IPS-15b (cell line): ENCODE data around the gene TMEM255A.
A peak's percentile ranks its signal among the peaks of the same experiment; 100 is the strongest.

ENCODE experiments used
- H3K27me3 ChIP-seq: one replicate; pipeline ENCODE4 v1.6.1; 2013; ENCODE audit warnings: low read length; ENCODE audit not compliant: control insufficient read depth, insufficient read depth
- H3K36me3 ChIP-seq: one replicate; pipeline ENCODE4 v1.6.1; 2013; ENCODE audit warnings: low read length; ENCODE audit not compliant: control insufficient read depth, insufficient read depth
- H3K4me1 ChIP-seq: one replicate; pipeline ENCODE4 v1.6.1; 2013; ENCODE audit warnings: mild to moderate bottlenecking, low read length; ENCODE audit not compliant: control insufficient read depth, insufficient read depth
- H3K4me3 ChIP-seq: one replicate; pipeline ENCODE4 v1.5.1; 2013; ENCODE audit warnings: low read depth, low read length
- H3K9ac ChIP-seq: one replicate; pipeline ENCODE4 v1.6.1; 2013; ENCODE audit warnings: low read depth, mild to moderate bottlenecking, low read length
- H3K9me3 ChIP-seq: one replicate; pipeline ENCODE4 v1.6.1; 2013; ENCODE audit warnings: mild to moderate bottlenecking, low read length; ENCODE audit not compliant: control insufficient read depth, insufficient read depth

The TMEM255A gene

DNA sequence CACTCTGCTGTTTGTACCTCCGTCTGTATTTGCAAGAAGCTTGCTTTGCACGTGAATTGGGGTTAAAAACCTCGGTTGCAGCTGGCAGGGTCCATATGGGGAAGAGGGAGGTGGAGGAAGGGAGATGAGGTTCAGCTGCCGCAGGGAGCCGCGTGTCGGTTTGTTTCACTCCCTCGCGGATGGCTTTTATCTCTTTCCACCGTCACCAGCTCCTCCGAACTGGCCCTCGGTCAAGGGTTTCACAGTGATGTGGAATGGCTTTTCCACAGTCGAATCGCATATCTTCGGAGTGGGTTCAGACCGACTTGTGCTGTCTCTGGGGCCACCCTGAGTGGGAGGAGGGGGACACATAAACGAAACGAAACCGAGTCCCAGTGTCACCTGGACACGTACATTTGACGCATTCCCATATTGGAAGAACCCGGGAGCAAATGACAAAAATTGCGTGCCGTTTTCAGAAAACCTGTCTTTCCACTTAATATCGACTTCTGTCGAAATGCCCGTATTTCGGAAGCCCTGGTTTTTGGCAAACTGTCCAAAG, 59.7 kb downstream of the TMEM255A start:
- H3K4me1 ChIP-seq = no peaks in the 10 kb centered on the region
- peaks cover 2% of the 10 kb centered on the region for H3K36me3 ChIP-seq
- H3K9me3 ChIP-seq = peaks cover 3% of the 10 kb centered on the region
- peak overlapping the region; percentile 75 for H3K4me3 ChIP-seq
- peak overlapping the region; percentile 70 for H3K9ac ChIP-seq
- peaks cover 22% of the 10 kb centered on the region for H3K27me3 ChIP-seq

DNA sequence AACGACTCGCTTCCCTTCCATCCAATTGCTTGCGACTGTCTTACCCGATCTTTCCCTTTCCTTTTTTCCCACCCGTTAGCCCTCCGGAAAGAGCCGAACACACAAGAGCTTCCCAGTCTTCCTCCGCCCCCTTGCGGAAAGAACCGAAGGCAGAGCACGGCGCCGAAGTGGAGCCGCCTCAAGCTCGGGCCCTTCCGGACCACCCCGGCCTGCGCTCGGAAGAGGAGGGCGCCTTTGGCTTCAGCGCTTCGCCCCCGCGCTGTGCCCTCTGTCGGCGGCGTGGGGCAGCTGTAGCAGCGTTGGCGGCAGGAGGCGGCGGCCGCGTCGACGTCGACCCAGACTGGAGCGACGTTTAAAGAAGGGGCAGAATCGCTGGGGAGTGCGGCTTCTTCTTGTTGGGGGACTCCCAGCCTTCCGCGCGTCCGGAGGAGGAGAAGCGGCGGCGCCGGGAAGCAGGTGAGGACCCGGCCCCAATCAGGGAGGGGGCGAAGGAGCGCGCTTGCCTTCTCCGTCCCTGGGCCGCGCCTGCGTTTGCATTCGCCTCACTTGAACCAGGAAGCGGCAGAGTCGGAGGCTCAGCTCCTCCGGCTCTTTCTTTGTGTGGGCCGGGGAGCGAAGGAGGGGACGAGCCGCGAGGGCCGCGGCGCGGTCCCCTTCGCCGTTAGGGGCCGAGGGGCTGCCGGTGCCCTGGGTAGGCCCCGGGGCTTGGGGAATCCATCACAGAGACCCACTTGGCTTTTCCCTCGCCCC, 60.6 kb downstream of the TMEM255A start, which contains the start of gene ZBTB33:
ZBTB33 (plus strand) TSS at position 291 of the 750 bp plus-strand sequence. CDS start 2,604 bp downstream, outside the sequence.
- H3K9me3 ChIP-seq = peaks cover 3% of the 10 kb centered on the region
- peak within 1 kb of the TSS; percentile 75 for H3K4me3 ChIP-seq

DNA sequence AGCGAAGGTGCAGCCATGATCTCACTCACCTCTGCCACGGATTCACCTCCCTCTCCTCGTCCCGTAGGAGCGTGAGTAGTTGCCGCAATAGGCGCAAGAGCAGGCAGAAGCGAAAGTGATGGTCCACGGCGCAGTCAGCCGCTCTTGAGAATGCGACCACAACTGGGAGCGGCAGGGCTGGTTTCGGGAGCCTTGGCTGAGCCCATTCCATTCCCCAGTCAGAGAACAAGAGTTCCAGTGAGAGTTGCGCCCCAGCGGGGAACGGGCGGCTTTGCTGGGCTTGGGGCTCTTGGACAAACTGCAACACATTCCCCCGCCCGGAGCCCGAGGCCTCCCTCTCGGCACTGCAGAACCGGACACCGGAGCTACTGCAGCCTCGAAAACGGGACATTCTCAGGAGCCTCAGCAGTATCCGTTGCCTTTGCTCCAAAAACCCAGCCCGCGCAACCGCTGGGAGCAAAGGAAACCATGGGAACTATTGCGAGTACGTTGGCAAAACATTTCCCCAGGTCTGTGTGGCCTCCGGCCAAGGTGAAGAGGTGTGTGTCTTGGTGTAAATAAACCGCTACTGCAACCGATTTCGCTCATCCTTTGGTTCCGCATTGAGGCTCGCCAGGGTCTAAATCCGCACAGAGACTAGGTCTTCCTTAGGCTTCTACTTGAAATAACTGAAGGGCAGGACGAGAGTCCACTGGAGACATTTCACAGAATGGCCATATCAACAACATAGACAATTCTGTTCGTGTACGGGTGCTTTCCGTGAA, 66.3 kb downstream of the TMEM255A start:
- Histone ChIP-seq H3K9ac (peak overlapping the region; percentile 65), H3K4me3 (peak overlapping the region; percentile 67)

More for the DNA sequence above, 60.6 kb downstream of the TMEM255A start, which contains the start of gene ZBTB33:
- Histone ChIP-seq H3K36me3 (peaks cover 2% of the 10 kb centered on the region), H3K27me3 (peaks cover 23% of the 10 kb centered on the region), H3K9ac (peak within 1 kb of the TSS; percentile 70), H3K4me1 (no peaks in the 10 kb centered on the region)

DNA sequence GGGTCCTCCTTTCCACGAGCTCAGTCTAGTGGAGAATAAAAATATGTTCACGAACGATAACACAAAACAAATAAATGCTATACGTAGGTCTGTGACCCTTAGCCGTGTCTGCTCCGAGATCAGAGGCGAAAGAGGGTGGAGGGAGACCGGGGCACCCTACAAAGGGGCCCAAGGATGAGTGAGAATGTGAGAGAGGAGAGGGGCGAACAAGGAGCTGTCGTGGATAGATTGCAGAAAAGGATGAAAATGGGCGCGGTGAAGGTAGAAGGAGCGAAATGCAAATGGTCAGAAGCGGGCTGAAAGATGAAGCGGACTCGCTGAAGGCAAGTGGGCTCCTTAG, 66.9 kb downstream of the TMEM255A start:
- Histone ChIP-seq H3K36me3 (no peaks in the 10 kb centered on the region), H3K9me3 (no peaks in the 10 kb centered on the region), H3K27me3 (peaks cover 20% of the 10 kb centered on the region), H3K9ac (peak overlapping the region; percentile 65), H3K4me1 (no peaks in the 10 kb centered on the region), H3K4me3 (peak overlapping the region; percentile 67)

More for the DNA sequence above, 66.3 kb downstream of the TMEM255A start:
- peaks cover 23% of the 10 kb centered on the region for H3K27me3 ChIP-seq
- no peaks in the 10 kb centered on the region for H3K4me1 ChIP-seq
- H3K9me3 ChIP-seq = no peaks in the 10 kb centered on the region
- no peaks in the 10 kb centered on the region for H3K36me3 ChIP-seq

DNA sequence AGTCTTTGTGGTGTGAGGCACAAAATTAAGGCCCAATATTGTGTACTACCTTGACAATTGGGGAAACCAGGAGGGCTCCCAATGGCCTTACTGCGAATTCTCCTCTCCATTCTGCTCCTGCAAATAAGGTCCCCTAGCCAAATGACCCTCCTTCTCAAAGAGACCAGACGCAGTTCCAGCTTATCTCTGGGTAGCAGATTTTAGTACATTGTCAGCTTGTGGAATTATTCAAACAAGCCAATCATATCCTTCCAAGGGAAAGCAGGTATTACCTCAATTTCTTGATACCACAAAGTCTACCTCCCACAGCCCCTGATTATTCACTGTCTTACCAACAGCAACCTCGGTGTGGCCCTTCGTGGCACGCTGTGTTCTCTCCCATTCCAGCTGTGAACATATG, 68.4 kb downstream of the TMEM255A start:
- no peak overlapping the region for H3K9ac ChIP-seq

DNA sequence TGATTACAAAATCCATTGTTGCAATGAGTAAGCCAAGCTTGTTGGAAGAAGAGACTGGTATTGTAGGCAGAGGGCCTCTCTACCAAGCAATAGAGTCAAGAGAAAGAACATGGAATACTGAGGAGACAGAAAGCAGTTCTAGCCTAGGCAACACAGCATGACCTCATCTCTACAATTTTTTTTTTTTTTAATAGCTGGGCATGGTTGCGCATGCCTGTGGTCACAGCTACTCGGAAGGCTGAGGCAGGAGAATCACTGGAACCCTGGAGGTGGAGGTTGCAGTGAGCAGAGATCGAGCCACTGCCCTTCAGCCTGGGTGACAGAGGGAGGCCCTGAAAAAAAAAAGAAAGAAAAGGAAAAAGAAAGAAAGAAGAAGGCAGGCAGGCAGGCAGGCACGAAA, 72.3 kb downstream of the TMEM255A start:
- peaks cover 12% of the 10 kb centered on the region for H3K4me1 ChIP-seq
- H3K9me3 ChIP-seq = no peaks in the 10 kb centered on the region
- H3K9ac ChIP-seq = no peak overlapping the region
- no peaks in the 10 kb centered on the region for H3K27me3 ChIP-seq
- no peak overlapping the region for H3K4me3 ChIP-seq
- no peaks in the 10 kb centered on the region for H3K36me3 ChIP-seq

More for the DNA sequence above, 68.4 kb downstream of the TMEM255A start:
- Histone ChIP-seq H3K27me3 (peaks cover 10% of the 10 kb centered on the region), H3K9me3 (no peaks in the 10 kb centered on the region), H3K4me1 (no peaks in the 10 kb centered on the region), H3K36me3 (no peaks in the 10 kb centered on the region), H3K4me3 (no peak overlapping the region)

DNA sequence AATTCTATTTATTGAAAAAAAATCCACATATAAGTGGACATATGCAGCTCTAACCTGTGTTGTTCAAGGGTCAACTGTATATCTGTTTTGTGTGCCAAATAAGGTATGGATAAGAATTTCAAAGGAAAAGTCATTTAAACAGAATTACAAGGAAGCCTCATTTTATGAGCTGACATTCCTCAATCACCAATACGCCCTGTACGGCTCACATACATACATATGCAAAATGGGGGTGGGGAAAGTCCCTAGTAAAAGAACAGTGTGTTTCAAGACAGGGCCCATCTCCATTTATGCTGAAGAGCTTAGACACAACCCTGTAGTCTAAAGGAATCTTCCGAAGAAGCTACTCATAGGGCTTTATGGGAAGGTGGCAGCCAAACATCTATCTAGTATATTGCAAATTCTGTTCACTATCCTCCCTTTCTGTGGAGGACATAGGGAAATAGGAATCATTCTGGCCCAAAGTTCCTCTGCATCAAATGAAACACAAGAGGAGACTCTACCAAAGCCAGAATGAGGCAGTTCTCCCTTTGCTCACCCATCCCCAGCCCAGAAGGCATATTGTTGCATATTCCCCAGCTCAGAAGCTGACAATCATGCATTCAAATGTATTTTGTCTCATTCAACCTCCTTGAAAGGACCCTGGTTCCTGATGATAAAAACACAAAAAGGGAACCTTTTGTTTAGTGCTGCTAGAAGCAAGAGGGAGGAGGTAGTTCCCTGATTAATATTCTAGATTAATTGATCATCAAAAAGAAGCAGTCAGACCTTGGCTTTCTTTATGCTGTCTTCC, 74.4 kb downstream of the TMEM255A start:
- no peaks in the 10 kb centered on the region for H3K36me3 ChIP-seq
- no peak overlapping the region for H3K4me3 ChIP-seq
- no peaks in the 10 kb centered on the region for H3K27me3 ChIP-seq
- no peaks in the 10 kb centered on the region for H3K9me3 ChIP-seq
- H3K4me1 ChIP-seq = peaks cover 12% of the 10 kb centered on the region
- no peak overlapping the region for H3K9ac ChIP-seq

DNA sequence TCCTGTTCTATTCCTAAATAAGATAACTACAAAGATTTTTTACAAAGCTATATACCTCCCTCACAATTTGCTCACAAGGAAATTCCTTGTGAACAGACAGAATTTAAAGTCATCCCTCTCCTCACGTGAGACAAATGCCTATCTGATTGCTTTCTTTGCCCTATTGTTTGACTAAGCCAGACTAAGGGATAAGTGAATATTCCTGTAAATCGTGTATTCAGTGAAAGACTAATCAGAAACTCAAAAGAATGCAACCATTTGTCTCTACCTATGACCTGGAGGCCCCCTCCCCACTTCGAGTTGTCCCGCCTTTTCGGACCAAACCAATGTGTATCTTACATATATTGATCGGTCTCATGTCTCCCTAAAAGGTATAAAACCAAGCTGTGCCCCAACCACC, 76.0 kb downstream of the TMEM255A start:
- H3K27me3 ChIP-seq = no peaks in the 10 kb centered on the region
- no peaks in the 10 kb centered on the region for H3K36me3 ChIP-seq
- no peaks in the 10 kb centered on the region for H3K9me3 ChIP-seq
- H3K4me1 ChIP-seq = peaks cover 12% of the 10 kb centered on the region
- H3K9ac ChIP-seq = no peak overlapping the region
- no peak overlapping the region for H3K4me3 ChIP-seq

DNA sequence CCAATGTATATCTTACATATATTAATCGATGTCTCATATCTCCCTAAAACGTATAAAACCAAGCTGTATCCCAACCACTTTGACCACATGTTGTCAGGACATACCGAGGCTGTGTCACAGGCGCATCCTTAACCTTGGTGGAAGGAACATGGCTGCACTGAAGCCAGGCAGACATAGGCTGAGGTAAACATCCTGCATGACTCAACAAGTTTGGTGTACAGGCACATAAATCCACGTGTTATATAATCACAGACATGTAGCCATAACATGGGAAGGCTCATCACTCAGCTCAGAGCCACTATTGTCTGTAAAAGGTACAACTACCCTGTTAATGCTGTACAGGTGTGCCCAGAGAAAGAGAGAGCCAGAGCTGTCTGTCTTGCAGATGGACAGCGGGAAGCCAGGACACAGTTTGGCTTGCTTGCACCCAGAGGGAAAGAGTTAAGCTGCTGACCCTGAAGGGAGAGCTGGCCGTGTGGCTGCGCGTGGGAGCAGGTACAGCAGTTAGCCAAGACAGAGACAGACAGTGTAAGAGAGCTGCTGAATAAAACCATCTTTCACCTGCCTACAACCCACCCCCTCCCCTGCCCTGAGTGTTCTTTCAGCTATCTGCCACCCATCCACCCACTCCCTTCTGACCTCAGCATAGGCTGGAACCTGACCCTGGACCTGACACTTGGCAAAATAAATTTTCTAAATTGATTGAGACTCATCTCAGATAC, 82.9 kb downstream of the TMEM255A start:
- Histone ChIP-seq H3K9me3 (no peaks in the 10 kb centered on the region), H3K4me1 (no peaks in the 10 kb centered on the region), H3K9ac (no peak overlapping the region), H3K4me3 (no peak overlapping the region), H3K36me3 (no peaks in the 10 kb centered on the region), H3K27me3 (no peaks in the 10 kb centered on the region)

DNA sequence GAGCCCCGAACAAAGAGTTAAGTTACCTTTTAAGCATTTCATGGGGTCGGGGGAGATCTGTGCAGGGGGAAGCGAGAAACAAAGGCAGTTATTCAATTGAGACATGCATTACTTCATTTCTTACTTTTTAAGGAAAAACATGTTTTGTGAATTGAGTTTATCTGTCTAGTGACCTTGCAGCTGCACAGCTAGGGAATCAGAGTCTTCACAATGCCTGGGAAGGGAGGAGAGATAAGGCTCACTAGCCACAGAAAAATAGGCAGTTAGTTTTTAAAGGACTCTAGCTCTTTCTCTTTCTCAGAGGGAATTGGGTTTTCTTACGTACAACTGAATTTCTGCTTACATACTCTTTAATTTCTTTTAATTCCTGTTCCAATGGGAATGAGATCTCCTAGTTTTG, 86.9 kb downstream of the TMEM255A start:
- Histone ChIP-seq H3K4me3 (no peak overlapping the region), H3K36me3 (peaks cover 5% of the 10 kb centered on the region), H3K27me3 (no peaks in the 10 kb centered on the region), H3K9me3 (no peaks in the 10 kb centered on the region), H3K9ac (no peak overlapping the region), H3K4me1 (no peaks in the 10 kb centered on the region)

DNA sequence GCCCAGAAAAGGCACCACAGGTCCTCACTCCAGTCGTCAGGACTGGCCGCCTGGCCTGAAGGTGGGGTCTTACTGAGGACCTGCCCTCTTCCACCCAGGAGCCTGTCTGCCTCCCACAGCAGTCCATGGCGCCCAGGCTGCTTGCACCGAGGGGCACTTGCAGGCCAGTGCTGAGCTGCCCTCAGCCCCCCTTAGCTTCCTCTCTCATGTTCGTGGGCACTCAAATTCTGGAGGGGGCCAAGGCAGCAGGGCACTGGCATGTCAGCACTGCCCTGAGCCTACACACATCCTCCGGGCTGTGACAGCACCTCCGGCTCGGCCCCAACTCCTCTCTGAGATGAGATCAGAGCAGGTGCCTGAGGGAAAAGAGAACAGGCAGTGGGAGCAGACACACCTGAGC, 87.9 kb downstream of the TMEM255A start:
- Histone ChIP-seq H3K27me3 (no peaks in the 10 kb centered on the region), H3K9ac (no peak overlapping the region), H3K4me1 (no peaks in the 10 kb centered on the region)

More for the DNA sequence above, 87.9 kb downstream of the TMEM255A start:
- Histone ChIP-seq H3K36me3 (peaks cover 5% of the 10 kb centered on the region), H3K4me3 (no peak overlapping the region), H3K9me3 (no peaks in the 10 kb centered on the region)
